HG03045 (cell line): ENCODE measurements around the gene TAGLN.

Experiments
- ATAC-seq: cut with Tn5 transposase; IDR thresholded peaks from one replicate; pipeline ENCODE4 v1.9.1; 2021; ENCODE audit warnings: mild to moderate bottlenecking, moderate library complexity; ENCODE audit not compliant: unreplicated experiment

The TAGLN gene

DNA sequence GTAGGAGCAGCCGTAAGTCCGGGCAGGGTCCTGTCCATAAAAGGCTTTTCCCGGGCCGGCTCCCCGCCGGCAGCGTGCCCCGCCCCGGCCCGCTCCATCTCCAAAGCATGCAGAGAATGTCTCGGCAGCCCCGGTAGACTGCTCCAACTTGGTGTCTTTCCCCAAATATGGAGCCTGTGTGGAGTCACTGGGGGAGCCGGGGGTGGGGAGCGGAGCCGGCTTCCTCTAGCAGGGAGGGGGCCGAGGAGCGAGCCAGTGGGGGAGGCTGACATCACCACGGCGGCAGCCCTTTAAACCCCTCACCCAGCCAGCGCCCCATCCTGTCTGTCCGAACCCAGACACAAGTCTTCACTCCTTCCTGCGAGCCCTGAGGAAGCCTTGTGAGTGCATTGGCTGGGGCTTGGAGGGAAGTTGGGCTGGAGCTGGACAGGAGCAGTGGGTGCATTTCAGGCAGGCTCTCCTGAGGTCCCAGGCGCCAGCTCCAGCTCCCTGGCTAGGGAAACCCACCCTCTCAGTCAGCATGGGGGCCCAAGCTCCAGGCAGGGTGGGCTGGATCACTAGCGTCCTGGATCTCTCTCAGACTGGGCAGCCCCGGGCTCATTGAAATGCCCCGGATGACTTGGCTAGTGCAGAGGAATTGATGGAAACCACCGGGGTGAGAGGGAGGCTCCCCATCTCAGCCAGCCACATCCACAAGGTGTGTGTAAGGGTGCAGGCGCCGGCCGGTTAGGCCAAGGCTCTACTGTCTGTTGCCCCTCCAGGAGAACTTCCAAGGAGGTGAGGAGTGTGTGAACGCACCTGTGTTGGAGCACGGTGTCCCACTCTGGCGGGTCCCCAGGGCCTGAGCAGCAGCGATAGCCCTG is at the start of gene TAGLN:
TSS of gene TAGLN (plus strand) at position 318 of the 863 bp plus-strand sequence. CDS start 3,644 bp downstream, outside the sequence.
- ATAC-seq = no peak

DNA sequence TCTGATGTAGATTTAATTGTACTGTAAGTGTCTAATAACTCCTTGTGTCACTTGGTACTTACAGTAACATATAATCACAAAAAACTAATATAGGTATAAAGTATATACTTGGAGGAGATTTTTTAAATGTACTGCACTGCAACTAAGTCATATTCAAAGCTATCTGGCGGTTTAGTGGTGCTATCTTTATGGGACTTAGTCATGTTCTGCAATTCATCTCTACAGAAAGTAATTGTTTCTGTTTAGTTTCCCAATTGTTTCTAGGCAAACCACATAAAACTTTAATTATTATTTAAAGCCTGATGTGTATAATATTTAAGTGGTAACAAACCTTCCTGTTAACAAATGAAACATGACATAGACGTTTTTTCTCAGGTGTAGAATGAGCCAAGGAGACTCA is 47.1 kb upstream of the TAGLN start:
- ATAC-seq = no peak

DNA sequence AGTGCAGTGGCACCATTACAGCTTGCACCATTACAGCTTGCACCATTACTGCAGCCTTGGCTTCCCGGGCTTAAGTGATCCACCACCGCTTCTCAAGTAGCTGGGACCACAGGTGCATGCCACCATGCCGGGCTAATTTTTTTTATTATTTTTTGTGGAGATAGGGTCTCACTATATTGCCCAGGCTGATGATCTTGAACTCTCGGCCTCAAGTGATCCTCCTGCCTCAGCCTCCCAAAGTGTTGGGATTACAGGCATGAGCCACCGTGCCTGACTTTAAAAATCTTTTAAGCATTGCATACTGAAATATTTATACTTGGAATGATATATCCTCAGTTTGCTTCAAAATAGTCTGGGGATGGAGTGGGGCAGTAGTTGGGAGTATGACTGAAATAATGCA is 44.7 kb upstream of the TAGLN start:
- no peak for ATAC-seq

DNA sequence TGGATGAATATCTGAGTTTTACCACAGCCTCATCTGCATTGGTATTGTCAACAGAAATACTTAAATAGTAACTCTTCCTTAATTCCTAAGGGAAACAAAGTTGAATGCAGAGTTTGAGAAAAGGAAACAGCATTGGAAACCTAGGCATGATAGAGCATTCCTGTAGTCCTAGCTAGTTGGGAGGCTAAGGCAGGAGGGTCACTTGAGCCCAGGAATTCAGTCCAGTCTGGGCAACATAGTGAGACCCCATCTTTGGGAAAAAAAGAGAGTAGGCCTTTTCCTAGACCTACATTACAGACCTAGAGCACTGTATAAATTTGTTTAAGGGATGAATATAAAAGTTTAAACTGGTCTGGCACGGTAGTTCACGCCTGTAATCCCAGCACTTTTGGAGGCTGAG is 41.7 kb upstream of the TAGLN start:
- no peak for ATAC-seq

DNA sequence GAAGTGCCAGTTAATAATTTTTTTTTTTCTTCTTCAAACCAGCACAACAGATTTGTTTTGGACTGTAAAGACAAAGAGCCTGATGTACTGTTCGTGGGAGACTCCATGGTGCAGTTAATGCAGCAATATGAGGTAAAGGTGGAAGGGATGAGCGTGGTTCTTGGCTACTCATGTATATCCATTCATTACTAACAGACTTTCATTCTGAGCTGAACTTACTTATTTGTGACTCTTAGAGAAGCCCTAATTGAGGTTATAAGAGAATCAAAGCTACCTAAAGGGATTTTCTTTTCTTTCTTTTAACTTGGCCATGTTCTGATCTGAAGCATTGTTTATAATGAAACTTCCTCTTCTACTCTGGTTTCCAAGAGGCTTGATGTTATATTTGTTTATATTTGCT is 39.3 kb upstream of the TAGLN start:
- no peak for ATAC-seq

DNA sequence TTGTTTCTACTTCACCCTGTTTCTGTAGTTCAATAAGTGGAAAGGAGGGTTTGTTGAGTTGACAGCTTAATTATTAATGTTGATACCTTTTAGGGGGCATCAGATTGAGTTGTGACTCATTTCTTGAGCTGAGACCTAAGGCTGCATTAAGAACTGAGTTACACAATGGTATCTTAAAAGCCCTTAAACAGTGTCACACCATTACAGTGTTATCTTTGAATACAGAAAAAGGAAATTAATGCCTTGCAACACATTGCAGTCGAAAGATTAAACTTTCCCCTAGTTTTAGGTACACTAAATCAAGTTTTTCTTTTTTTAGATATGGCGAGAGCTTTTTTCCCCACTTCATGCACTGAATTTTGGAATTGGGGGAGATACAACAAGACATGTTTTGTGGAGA is 38.3 kb upstream of the TAGLN start:
- ATAC-seq = no peak

DNA sequence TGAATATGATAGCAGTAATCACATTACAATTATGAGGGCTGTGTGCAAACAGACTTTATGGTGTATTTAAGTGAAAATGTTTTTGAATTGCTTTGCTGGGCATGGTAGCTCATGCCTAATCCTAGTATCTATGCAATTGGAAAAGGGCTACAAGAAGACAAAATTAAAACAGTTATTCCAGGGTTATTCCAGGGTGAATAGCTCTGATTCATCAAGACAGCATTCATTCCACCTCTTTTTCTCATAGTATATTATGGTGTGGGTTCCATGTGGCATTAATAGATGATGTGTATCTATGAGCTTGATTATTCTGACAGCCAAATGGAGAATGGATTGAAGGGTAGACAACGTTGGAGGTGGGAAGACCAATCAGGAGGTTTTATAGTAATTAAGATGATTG is 32.7 kb upstream of the TAGLN start:
- no peak for ATAC-seq

DNA sequence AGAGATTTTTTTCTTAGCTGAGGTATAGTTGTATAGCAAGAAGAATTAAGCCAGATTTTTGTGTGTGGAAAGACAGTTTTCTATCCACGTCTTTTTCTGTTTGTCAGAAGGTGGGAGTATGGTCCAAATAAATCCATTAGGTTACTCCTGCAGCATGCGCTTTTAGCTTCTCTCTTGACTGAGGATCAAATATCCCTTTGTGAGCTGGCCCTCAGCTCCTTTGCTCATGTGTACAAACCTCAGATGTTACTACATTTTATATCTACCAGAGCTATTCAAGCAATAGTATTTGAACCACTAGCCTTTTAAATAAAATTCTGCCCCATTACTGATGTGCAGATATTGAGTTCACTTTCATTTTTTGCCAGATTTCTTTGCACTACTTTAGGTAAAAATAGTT is 29.4 kb upstream of the TAGLN start:
- ATAC-seq = no peak

DNA sequence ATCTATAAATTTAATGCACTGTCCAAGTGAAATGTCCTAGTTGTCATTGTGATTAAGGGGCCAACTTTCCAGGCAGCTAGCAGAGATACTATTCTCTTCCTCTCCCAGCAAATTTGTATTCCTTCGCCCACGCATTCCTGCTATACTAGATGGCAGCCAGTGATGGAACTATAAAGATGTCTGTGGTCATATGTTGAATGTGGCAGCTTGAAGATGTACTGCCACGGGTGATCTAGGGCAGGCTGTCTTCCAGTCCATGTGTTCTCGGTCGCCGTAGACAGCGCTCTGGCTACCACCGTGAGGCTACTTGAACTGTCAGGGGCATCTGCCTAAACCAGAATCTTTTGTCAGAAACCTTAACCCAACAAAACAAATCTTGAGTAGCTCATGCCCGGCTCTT is 29.0 kb upstream of the TAGLN start:
- ATAC-seq = no peak

DNA sequence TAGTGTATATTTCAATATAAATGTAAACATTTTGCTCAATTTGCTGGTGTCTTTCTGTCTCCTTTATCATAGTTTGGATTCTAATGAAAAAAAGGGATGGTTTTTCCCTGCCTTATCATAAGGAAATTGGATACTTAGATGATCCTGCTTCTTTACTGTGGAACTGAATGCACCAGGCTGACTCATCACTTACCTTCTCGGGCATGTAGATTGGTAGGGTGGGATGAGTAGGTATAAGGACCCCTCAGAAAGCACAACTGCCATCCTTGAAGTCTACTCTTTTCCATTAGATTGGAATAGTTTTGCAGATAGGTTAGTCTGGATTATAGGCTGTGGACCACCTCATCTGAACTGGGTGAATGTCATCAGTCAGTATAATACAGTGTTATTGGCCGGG is 28.2 kb upstream of the TAGLN start:
- ATAC-seq = no peak

DNA sequence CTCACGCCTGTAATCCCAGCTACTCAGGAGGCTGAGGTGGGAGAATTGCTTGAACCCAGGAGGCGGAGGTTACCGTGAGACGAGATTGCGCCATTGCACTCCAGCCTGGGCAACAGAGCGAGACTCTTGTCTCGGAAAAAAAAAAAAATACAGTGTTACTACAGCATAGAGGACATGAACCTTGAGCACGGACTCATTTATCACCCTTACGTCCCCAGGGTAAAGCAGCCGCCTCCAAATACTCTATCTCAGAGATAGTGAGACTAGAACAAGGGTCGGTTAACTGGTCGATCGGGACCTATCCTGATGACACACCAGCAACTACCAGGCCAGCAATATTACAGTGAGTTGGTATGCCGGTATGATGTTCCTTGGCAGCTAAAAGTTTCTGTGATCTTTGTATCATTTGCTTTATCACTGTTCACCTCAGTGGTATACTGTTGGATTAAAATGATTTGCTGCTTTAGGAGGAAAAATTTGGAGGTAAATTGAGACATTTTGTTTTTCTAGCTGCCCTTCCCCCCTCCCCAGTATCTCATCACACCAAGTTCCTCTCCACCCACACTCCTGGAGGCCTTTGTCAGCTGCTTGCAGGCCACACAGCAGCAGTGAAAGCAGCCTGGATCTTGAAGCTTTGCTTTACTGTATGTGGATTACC is 27.6 kb upstream of the TAGLN start:
- no peak for ATAC-seq

DNA sequence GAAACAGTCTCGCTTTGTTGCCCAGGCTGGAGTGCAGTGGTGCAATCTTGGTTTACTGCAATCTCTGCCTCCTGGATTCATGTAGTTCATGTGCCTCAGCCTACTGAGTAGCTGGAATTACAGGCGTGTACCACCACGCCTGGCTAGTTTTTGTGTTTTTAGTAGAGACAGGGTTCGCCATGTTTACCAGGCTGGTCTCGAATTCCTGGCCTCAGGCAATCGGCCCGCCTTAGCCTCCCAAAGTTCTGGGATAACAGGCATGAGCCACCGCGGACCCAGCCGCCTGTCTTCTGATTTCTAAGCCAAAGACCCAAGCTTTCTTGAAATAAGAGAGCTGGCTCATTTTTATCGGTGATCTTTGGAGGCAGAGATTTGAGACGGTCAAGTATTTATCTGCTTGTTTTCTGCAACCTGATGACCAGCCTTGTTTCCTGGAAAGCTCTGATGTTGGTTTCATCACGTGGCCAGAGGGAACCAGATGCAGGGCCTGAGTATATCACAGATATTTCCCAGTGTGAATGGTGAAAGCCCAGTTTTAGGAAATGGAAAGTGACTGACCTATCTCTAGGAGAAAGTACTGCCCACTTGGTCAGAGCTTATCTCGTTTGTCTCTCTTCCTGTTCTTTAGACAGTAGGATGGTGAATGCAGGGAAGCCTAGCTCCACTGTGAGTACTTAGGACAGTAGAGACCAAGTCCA is 26.3 kb upstream of the TAGLN start:
- no peak for ATAC-seq

DNA sequence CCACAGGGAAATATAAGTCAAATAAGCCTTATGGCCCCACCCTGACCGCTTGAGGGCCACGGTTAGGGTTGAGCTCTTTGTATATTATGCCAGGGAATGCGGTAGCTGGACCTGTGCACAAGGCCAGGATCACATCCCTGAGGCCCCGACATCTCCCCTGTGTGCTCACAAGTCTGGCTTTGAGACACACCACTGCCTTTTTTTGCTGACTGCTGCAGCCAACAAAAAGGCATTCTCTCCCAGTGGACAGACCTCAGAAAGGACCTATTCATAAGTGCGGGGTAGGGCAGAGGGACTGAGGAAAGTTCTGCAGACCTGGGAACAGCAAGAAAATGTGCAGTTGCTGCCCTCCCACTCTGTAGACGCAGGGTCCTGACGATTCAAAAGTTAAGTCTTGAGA is 24.1 kb upstream of the TAGLN start:
- no peak for ATAC-seq

DNA sequence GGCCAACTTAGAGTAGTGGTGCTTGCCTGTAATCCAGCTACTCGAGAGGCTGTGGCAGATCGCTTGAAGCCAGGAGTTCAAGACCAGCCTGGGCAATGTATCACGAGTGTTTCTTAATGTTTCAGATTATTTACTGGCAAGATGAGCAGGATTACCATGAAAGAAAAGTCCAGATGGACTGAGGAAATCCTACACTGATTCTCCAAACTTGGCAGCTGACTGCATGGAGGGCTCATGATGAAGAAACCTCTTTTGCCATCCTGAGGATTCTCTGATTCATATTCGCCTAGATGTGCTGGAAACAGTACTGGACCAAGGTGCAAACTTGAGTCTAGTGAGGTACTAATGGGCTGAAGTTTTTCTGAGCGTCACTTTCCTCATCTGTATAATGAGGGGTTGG is 23.4 kb upstream of the TAGLN start:
- no peak for ATAC-seq

DNA sequence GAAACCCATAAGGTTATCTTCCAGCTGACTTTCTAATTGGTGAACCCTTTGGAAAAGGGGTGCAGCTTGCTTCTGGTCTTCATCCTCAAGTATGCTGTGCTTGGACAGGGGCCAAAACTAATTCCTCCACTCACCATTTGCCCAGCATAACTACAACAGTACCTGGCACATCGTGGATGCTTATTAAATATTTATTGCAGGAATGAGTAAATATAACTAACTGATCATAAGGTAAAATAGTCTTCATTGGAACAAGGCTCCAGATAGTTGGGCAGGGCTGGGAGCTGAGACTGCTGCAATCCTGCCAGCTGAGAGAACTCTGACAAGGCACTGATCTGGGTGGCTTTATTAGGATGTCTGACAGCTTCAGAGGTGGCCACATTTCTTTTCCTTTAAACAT is 23.0 kb upstream of the TAGLN start:
- ATAC-seq = no peak

DNA sequence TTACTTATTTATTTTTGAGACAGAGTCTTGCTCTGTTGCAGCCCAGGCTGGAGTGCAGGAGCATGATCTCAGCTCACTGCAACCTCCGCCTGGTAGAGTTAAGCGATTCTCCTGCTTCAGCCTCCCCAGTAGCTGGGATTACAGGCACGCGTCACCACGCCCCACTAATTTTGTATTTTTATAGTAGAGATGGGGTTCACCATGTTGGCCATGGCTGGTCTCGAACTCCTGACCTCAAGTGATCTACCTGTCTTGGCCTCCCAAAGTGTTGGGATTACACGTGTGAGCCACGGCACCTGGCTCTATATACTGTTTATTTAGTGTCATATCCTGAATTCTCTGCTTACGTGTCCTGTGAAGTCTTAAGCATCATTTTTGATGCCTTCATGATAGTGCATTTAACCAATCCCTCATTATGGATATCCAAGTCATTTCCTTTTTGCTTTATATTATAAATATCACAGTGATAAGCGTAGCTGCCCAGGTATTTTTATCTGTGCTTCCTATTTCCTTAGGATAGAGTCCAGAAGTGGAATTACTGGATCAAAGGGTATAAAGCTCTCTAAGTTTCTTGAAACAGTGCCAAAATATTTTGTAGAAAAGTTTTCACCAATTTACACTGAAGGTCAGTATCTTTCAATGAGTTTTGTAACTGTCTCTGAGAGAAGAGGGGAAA is 21.5 kb upstream of the TAGLN start:
- ATAC-seq = no peak

DNA sequence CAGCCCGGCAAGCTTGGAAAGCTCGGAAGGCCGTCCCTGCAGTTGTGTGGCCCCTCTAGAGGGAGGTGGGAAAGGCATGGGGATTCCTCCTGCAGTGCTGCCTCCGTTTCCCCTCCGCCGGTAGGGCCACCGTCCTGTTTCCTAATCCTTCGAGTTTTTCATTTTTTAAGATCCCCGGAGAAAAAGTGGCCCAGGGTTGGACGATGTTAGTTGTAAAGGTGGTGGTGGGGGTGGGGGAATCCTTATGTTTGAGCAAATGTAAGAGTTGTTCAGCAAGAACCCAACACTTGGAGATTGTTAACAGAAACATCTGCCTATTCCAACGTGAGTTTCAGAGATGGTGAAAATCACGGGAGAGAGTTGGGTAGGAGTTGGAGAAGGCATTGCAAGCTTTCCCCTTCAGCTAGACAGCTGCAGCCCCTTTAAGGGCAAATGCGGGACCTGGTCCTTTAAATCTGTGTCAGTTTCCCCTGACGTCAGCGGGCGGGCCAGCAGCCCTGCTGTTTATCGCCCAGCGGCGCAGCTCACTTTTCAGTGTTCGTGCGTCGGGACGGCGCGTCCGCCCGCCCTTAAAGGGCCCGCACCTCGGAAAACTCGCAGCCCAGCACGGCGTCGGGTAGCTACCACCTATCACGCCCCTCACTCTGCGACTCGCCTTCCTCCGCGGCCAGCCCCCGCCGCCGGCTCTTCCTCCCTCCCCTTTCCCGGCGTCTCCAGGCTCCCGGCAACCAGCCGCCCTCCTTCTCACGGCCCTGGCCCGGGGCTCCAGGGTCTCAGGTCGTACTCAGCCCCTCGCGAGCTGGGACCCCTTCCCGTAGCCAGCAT is 20.7 kb upstream of the TAGLN start, which contains the start of gene SIDT2:
TSS of gene SIDT2 (plus strand) at position 534 of the 825 bp plus-strand sequence. CDS start 521 bp downstream, outside the sequence.
- peak; percentile 92 for ATAC-seq

DNA sequence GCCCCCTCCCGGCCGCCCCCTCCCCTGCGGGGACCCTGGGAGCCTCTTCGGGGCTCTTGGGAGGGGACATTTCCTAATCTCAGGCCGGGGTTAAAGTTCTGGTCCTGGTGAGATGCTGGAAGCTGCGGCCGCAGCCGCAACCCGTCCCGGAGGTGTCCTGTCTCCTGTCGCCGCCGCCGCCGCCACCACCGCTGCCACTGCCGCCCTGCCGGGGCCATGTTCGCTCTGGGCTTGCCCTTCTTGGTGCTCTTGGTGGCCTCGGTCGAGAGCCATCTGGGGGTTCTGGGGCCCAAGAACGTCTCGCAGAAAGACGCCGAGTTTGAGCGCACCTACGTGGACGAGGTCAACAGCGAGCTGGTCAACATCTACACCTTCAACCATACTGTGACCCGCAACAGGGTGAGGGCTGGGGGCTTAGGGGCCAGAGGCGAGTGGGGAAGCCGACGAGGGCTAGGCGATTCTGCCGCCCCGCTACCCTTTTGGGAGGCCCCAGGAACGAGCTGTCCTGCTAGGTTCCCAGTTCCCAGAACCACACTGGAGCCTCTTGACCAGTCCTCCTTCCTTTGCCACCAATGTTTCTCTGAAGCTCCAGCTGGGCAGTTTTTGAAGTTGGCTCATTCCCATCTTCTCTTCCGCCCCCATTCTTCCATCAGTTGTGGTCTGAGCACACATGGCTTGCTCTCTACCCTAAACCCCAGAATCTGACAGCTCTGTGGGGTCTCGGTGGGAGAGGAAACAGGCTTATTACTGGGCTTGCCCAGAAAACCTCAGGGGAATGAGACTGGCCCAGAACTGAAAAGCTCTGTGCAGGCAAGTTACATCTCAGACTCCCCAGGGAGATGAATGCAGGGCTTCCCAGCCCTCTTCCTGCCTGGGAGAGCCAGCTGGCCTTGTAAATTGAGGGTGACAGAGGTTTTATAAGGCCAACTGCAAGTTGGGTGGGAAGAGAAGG is 19.8 kb upstream of the TAGLN start:
- peak; percentile 35 for ATAC-seq

DNA sequence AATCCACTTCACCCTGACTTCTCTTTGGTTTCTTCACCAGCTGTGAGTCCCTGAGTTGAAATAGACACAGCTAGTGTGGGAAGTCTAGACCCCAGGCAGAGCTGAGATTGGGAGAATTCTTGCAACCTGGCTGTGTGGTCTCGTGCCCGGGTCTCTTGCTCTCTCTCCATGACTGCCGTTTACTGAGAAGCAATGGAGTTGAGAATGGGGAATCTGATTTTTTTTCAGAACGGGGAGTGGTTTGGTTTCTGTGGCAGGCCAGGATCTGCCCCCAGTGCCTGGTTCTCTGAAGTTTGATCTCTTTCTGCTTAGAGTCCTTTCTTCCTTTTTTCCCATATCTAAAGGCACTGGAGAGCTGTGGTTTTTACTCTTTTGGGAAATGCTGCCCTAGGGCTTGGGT is 19.1 kb upstream of the TAGLN start:
- no peak for ATAC-seq
